ENCODE measurements around the gene DAPK1. TPM values are rescaled to one million over a fixed set of nuclear protein-coding genes. Genes with fewer than 3 reads are reported as not detected.

DAPK1 gene
- total and polyA plus RNA-seq, 8 donors: 9.0 to 88.7 (median 50.7) TPM

DNA sequence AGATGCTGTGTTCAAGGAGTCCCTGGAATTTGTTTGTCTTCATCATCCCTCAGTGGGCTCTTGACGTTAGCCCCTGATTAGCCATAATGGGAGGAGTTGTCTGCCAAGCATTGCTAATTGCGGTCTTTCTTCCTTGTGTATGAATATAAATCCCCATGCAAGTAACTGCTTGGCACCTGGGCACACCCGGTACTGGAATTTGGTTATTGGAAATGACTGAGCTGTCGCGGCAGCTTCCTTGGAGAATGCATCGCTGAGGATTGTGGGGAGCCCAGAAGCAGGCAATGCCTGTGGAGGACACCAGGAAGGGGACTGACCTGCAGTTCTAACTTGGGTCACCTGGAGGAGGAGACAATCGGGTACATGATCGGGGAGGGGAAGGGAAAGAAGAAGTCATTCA, 174.9 kb downstream of the DAPK1 start:
- intact Hi-C loops (cut with DNase I; ENCODE audit: low total_unique reads): no loop called here
- 77 to 91% (median 87%) methylated on average over 8 of the region's 8 CpGs for WGBS, 5 donors
- Histone ChIP-seq H3K36me3 (peaks cover 4 to 54% (median 40%) of the 10 kb centered on the region in 4 donors), H3K27ac (no peak overlapping the region), H3K4me3 (no peak overlapping the region), H3K4me1 (peaks cover 9 to 34% (median 19%) of the 10 kb centered on the region in 4 donors), H3K9me3 (no peaks in the 10 kb centered on the region), H3K27me3 (no peaks in the 10 kb centered on the region)
- TF ChIP-seq POLR2A (IDR thresholded peaks at IDR 0.05) (no peak), EP300 (IDR thresholded peaks at IDR 0.05) (no peak), POLR2AphosphoS5 (IDR thresholded peaks at IDR 0.05) (no peak)
- TF ChIP-seq, protein P1, sequence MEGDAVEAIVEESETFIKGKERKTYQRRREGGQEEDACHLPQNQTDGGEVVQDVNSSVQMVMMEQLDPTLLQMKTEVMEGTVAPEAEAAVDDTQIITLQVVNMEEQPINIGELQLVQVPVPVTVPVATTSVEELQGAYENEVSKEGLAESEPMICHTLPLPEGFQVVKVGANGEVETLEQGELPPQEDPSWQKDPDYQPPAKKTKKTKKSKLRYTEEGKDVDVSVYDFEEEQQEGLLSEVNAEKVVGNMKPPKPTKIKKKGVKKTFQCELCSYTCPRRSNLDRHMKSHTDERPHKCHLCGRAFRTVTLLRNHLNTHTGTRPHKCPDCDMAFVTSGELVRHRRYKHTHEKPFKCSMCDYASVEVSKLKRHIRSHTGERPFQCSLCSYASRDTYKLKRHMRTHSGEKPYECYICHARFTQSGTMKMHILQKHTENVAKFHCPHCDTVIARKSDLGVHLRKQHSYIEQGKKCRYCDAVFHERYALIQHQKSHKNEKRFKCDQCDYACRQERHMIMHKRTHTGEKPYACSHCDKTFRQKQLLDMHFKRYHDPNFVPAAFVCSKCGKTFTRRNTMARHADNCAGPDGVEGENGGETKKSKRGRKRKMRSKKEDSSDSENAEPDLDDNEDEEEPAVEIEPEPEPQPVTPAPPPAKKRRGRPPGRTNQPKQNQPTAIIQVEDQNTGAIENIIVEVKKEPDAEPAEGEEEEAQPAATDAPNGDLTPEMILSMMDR (IDR thresholded peaks at IDR 0.05): no peak
- DNase-seq: no peak

DNA sequence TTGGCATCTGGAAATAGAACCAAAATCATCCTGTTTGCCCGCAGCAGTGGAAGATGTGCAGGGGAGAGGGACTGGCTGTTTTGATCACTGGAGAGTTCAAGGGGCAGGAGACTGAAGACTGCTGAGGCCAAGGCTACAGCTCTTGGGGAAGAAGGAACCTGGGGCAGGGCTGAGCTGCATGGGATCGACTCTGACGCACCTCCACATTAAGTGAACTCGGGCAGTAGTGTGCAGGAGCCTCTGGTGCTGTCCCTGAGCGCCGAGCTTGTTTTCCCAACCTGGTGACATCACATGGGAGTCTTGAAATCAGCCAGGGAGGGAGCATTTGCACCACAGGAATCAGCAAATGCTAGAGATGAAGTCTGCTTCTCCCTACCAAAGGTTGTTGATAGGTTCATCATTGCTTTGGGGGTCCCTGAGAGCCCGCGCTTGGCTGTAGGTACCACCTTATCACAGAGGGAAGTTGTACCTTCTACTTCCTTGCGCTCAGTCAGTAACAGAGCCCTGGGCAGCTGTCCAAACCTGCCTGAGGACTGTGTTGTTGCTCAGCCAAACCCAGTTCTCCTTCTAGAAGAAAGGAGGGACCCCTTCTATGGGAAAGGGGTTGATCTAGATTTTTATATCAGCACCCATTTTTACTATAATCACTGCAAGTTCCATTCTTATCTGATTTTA, 175.9 kb downstream of the DAPK1 start:
- peaks cover 4 to 44% (median 30%) of the 10 kb centered on the region in 4 donors for H3K36me3 ChIP-seq

DNA sequence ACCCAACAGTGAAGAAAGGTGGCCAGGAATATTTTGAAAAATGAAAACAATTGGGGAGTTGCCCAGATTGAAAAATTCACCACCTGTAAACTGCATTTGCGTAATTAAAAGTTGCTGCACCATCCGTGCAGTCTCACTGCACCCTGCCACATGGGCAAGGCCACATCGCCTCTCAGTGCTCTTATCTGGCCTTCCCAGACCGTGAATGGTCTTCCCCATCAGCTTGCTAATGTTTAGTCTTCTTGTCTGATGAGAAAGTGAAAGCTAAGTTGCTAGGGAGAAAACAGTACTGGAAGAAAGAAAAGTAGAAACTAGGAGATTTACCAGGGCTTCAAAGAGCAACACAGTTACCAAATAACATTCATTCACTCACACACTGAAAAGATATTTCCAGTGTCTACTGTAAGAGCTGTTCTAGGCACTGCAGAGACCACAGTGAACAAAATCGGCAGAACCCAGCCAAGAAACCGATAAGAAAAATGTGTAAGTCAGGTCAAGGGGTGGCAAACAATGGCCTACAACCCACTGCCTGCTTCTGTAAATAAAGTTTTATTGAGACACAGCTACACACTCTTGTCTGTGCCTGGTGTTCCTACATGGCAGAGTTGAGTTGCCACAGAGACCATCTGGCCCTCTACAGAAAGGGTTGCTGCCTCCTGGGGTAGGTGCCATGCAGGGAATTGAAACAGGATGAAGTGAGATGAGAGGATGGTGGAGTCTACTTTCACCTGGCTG, 177.1 kb downstream of the DAPK1 start:
- H3K36me3 ChIP-seq: peaks cover 4 to 37% (median 22%) of the 10 kb centered on the region in 4 donors
- H3K4me3 ChIP-seq: no peak overlapping the region
- peak in 1 of 2 donors; percentile 74 for DNase-seq
- peak overlapping the region in 3 of 5 donors; percentile 53 to 72 (median 60) for H3K27ac ChIP-seq
- peaks cover 9 to 40% (median 25%) of the 10 kb centered on the region in 4 donors for H3K4me1 ChIP-seq
- no peaks in the 10 kb centered on the region for H3K9me3 ChIP-seq
- intact Hi-C loops (cut with DNase I; ENCODE audit: low total_unique reads): no loop called here
- TF ChIP-seq POLR2AphosphoS5 (IDR thresholded peaks at IDR 0.05) (peak in 2 of 3 donors; percentile 36 to 69), POLR2A (IDR thresholded peaks at IDR 0.05) (no peak)
- TF ChIP-seq, protein P1 (IDR thresholded peaks at IDR 0.05): no peak
- 31 to 53% (median 40%) methylated on average over 6 of the region's 6 CpGs for WGBS, 5 donors
- no peaks in the 10 kb centered on the region for H3K27me3 ChIP-seq

More for the DNA sequence above, 175.9 kb downstream of the DAPK1 start:
- no peaks in the 10 kb centered on the region for H3K9me3 ChIP-seq
- H3K27ac ChIP-seq: no peak overlapping the region
- WGBS, 5 donors: 52 to 68% (median 63%) methylated on average over 9 of the region's 9 CpGs
- intact Hi-C loops (cut with DNase I; ENCODE audit: low total_unique reads): no loop called here
- TF ChIP-seq EP300 (IDR thresholded peaks at IDR 0.05) (no peak), POLR2A (IDR thresholded peaks at IDR 0.05) (no peak), POLR2AphosphoS5 (IDR thresholded peaks at IDR 0.05) (no peak)
- TF ChIP-seq, protein P1 (IDR thresholded peaks at IDR 0.05): no peak
- DNase-seq: peak in 1 of 2 donors; percentile 70
- H3K4me3 ChIP-seq: no peak overlapping the region
- H3K4me1 ChIP-seq: peaks cover 9 to 35% (median 23%) of the 10 kb centered on the region in 4 donors
- H3K27me3 ChIP-seq: no peaks in the 10 kb centered on the region

DNA sequence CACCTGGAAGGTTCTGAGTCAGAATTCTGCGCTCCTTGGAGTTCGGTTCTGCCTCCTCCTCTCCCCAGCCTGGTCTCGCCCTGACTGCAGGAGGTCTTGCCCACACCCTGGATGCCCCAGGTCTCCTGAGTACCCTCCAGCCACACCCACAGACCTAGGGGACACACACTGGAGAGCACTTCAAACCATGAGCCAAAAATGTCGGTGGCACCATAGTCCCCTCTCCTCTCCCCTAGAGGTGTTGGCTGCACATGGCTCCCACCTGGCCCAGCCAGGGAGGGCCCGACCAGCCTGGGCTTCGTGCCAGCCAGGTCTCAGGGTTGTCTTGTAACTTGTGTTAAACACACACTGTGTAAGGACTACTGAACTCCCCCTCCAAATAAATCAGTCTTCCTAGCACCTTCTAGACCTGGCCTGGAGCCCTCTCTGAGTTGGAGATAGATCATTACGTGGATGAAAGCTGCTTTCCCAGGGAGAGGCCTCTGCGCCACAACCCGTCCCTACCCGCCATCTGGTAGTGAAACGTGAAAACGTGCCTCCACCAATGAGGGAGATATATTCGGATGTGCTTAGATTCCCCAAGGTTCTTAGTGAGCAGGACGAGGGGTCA, 178.3 kb downstream of the DAPK1 start:
- 55 to 76% (median 65%) methylated on average over 12 to 14 of the region's 14 CpGs for WGBS, 5 donors
- intact Hi-C loops (cut with DNase I; ENCODE audit: low total_unique reads): no loop called here
- no peaks in the 10 kb centered on the region for H3K9me3 ChIP-seq
- peaks cover 4 to 34% (median 16%) of the 10 kb centered on the region in 4 donors for H3K36me3 ChIP-seq
- no peak for TF ChIP-seq EP300 (IDR thresholded peaks at IDR 0.05)
- TF ChIP-seq POLR2AphosphoS5 (IDR thresholded peaks at IDR 0.05): no peak
- TF ChIP-seq POLR2A (IDR thresholded peaks at IDR 0.05): no peak
- TF ChIP-seq, protein P1 (IDR thresholded peaks at IDR 0.05): no peak
- peak; percentile 44 to 64 for DNase-seq
- no peak overlapping the region for H3K27ac ChIP-seq
- H3K4me1 ChIP-seq: peaks cover 9 to 40% (median 25%) of the 10 kb centered on the region in 4 donors
- no peak overlapping the region for H3K4me3 ChIP-seq
- H3K27me3 ChIP-seq: no peaks in the 10 kb centered on the region

Measured in stomach (tissue), 9 donors.